Hepatocyte (in vitro differentiated cells): ENCODE measurements around the gene GSS. TPM values are rescaled to one million over a fixed set of nuclear protein-coding genes. Genes with fewer than 3 reads are reported as not detected.

ENCODE experiments used
- DNase-seq: peaks from one replicate; pipeline ENCODE4 v3.0.0-alpha.2; 2016; ENCODE audit warnings: low spot score
- H2AFZ ChIP-seq: fragments of 200-600 bp; sonication (generic); 2 replicates; pipeline ENCODE4 v1.6.0; 2016; ENCODE audit warnings: antibody characterized with exemption, mild to moderate bottlenecking
- H3K27ac ChIP-seq: fragments of 200-600 bp; sonication (generic); 2 replicates; pipeline ENCODE4 v1.5.1; 2016; ENCODE audit warnings: mild to moderate bottlenecking
- H3K27me3 ChIP-seq: fragments of 200-600 bp; sonication (generic); 2 replicates; pipeline ENCODE4 v1.6.1; 2016
- H3K36me3 ChIP-seq: fragments of 200-600 bp; sonication (generic); replicated peaks from 2 replicates; pipeline ENCODE4 v1.5.1; 2016; ENCODE audit warnings: low read depth; ENCODE audit not compliant: insufficient read depth
- H3K4me1 ChIP-seq: fragments of 200-600 bp; sonication (generic); 2 replicates; pipeline ENCODE4 v1.5.1; 2016; ENCODE audit warnings: mild to moderate bottlenecking, moderate library complexity; ENCODE audit not compliant: insufficient read depth
- H3K4me2 ChIP-seq: fragments of 200-600 bp; sonication (generic); 2 replicates; pipeline ENCODE4 v1.6.0; 2016
- H3K4me3 ChIP-seq: fragments of 200-600 bp; sonication (generic); 2 replicates; pipeline ENCODE4 v1.5.1; 2016; ENCODE audit warnings: mild to moderate bottlenecking
- H3K79me2 ChIP-seq: fragments of 200-600 bp; sonication (generic); 2 replicates; pipeline ENCODE4 v1.6.0; 2017; ENCODE audit warnings: mild to moderate bottlenecking
- H3K9me2 ChIP-seq: fragments of 200-600 bp; sonication (generic); replicated peaks from 2 replicates; pipeline ENCODE4 v1.6.0; 2017; ENCODE audit warnings: mild to moderate bottlenecking; ENCODE audit not compliant: insufficient read depth
- H3K9me3 ChIP-seq: fragments of 200-600 bp; sonication (generic); 2 replicates; pipeline ENCODE4 v1.5.1; 2016; ENCODE audit warnings: low read depth, mild to moderate bottlenecking
- H4K20me1 ChIP-seq: fragments of 200-600 bp; sonication (generic); 2 replicates; pipeline ENCODE4 v1.6.0; 2016; ENCODE audit warnings: mild to moderate bottlenecking; ENCODE audit not compliant: insufficient read depth, poor library complexity, severe bottlenecking
- EZH2 ChIP-seq: fragments of 200-600 bp; sonication (generic); IDR thresholded peaks from 2 replicates; pipeline ENCODE4 v1.6.1; 2016; ENCODE audit warnings: antibody characterized with exemption, mild to moderate bottlenecking, borderline replicate concordance
- EZH2phosphoT487 ChIP-seq: fragments of 200-600 bp; sonication (generic); IDR thresholded peaks from one replicate; pipeline ENCODE4 v1.6.1; 2018; ENCODE audit warnings: antibody characterized with exemption, mild to moderate bottlenecking, low read depth, moderate library complexity; ENCODE audit not compliant: unreplicated experiment, severe bottlenecking
- WGBS: methylation state at CpG from one replicate; pipeline ENCODE4 v1.1.6; 2016; ENCODE audit warnings: low lambda C conversion rate; ENCODE audit errors: missing lambda C conversion rate; 5-methylcytosine and 5-hydroxymethylcytosine counted together
- polyA plus RNA-seq: library from polyadenylated mRNA; unstranded; fragments of >200 nt; fragmentation: Nextera tagmentation; extraction: Ambion mirVana; gene quantifications from 2 replicates; pipeline ENCODE4 v1.2.1, GENCODE V29; 2016
- total RNA-seq: library from RNA; depleted of rRNA; stranded (reverse); fragments of >200 nt; gene quantifications from 2 replicates; pipeline ENCODE4 v1.2.3, GENCODE V29; 2014
- TF ChIP-seq, protein P1 (sequence below): fragments of 200-600 bp; sonication (generic); IDR thresholded peaks from 2 replicates; pipeline ENCODE4 v1.5.1; 2016; ENCODE audit warnings: antibody characterized with exemption, mild to moderate bottlenecking; ENCODE audit not compliant: poor library complexity

Gene GSS
- total and polyA plus RNA-seq, 2 experiments from 2014 or later, result 45.2 to 46.2 TPM

DNA sequence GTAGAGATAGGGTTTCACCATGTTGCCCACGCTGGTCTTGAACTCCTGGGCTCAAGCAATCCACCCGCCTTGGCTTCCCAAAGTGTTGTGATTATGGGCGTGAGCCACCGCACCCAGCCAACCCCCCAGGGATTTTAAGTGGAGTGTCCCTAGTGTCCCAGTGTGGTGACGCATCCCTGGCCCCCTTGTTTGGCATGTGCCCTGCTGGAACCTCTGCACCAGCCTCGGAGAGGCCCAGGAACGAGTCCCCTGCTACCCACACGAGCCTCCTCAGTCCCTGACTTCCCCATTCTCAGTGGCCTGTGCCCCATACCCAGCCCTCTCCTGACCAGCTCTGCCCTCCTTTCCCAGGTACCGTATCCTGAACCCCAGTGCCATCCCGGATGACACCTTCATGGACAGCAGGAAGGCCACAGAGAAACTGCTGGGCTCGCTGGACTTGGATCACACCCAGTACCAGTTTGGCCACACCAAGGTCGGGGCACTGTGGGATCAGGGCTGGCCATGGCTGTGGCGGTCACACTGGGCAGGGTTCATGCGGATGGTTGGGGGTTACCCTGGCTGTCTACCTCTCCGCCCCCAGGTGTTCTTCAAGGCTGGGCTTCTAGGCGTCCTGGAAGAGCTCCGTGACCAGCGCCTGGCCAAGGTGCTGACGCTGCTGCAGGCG lies 37.3 kb upstream of the GSS start:
- H4K20me1 ChIP-seq, result no peaks in the 10 kb centered on the region
- no peak for DNase-seq
- no peaks in the 10 kb centered on the region for H3K79me2 ChIP-seq
- no peaks in the 10 kb centered on the region for H3K36me3 ChIP-seq
- no peaks in the 10 kb centered on the region for H3K9me3 ChIP-seq
- no peak overlapping the region for H2AFZ ChIP-seq
- H3K27me3 ChIP-seq, result no peaks in the 10 kb centered on the region
- H3K27ac ChIP-seq, result no peak overlapping the region
- H3K4me1 ChIP-seq, result no peaks in the 10 kb centered on the region
- TF ChIP-seq EZH2 (no peak), EZH2phosphoT487 (no peak)
- TF ChIP-seq, protein P1, sequence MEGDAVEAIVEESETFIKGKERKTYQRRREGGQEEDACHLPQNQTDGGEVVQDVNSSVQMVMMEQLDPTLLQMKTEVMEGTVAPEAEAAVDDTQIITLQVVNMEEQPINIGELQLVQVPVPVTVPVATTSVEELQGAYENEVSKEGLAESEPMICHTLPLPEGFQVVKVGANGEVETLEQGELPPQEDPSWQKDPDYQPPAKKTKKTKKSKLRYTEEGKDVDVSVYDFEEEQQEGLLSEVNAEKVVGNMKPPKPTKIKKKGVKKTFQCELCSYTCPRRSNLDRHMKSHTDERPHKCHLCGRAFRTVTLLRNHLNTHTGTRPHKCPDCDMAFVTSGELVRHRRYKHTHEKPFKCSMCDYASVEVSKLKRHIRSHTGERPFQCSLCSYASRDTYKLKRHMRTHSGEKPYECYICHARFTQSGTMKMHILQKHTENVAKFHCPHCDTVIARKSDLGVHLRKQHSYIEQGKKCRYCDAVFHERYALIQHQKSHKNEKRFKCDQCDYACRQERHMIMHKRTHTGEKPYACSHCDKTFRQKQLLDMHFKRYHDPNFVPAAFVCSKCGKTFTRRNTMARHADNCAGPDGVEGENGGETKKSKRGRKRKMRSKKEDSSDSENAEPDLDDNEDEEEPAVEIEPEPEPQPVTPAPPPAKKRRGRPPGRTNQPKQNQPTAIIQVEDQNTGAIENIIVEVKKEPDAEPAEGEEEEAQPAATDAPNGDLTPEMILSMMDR, result no peak
- no peaks in the 10 kb centered on the region for H3K9me2 ChIP-seq
- no peak overlapping the region for H3K4me3 ChIP-seq
- H3K4me2 ChIP-seq, result no peak overlapping the region
- 97% methylated on average over 20 of the region's 20 CpGs for WGBS

DNA sequence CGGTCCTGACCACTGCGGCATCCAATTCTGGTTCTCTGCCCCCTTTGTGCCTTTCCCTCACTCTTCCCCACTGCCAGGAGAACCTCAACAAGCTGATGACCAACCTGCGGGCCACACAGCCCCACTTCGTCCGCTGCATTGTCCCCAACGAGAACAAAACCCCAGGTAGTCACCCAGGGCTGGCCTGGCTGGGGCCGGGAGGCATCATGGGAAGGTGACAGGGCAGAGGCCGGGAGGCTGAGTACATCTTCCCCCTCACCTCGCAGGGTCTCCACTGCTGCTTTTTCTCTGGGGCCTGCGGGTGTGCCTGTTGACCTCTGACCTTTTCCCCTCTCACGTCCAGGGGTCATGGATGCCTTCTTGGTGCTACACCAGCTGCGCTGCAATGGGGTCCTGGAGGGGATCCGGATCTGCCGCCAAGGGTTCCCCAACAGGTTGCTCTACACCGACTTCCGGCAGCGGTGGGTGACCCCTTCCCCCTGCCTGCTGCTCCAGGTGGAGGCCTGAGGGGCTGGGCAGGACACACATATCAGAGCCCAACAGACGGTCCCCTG lies 35.1 kb upstream of the GSS start:
- Histone ChIP-seq H3K27me3 (no peaks in the 10 kb centered on the region), H4K20me1 (no peaks in the 10 kb centered on the region), H3K4me2 (no peak overlapping the region), H3K9me2 (no peaks in the 10 kb centered on the region), H3K79me2 (no peaks in the 10 kb centered on the region), H2AFZ (no peak overlapping the region), H3K36me3 (no peaks in the 10 kb centered on the region), H3K27ac (no peak overlapping the region), H3K4me1 (no peaks in the 10 kb centered on the region), H3K9me3 (no peaks in the 10 kb centered on the region), H3K4me3 (no peak overlapping the region)
- WGBS, result 91% methylated on average over 17 of the region's 18 CpGs
- no peak for DNase-seq
- TF ChIP-seq EZH2phosphoT487 (no peak), EZH2 (no peak)
- TF ChIP-seq, protein P1, result no peak

DNA sequence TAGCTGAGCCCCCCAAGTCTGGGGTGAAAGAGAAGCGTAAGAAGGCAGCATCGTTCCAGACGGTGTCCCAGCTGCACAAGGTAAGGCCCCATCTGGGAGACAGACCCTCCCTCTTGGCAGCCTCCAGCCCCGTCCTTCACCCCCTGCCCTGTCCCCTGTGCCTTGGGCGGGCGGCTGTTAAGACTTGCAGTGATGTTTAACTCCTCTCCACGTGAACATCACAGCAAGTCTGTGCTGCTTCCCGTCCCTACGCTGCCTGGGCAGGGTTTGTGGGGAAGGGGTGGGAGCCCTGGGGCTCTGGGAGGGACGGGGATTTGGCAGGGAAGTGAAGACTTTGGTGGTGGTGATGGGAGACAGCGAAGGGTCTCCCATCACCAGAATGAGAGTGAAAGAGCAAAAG lies 34.6 kb upstream of the GSS start:
- no peak overlapping the region for H3K27ac ChIP-seq
- H3K27me3 ChIP-seq, result no peaks in the 10 kb centered on the region
- no peak overlapping the region for H3K4me2 ChIP-seq
- no peaks in the 10 kb centered on the region for H3K9me2 ChIP-seq
- no peaks in the 10 kb centered on the region for H4K20me1 ChIP-seq
- no peaks in the 10 kb centered on the region for H3K79me2 ChIP-seq
- TF ChIP-seq EZH2, result no peak
- no peak for TF ChIP-seq EZH2phosphoT487
- TF ChIP-seq, protein P1, result no peak
- no peaks in the 10 kb centered on the region for H3K36me3 ChIP-seq
- no peak for DNase-seq
- no peak overlapping the region for H3K4me3 ChIP-seq
- H2AFZ ChIP-seq, result no peak overlapping the region
- no peaks in the 10 kb centered on the region for H3K4me1 ChIP-seq
- H3K9me3 ChIP-seq, result no peaks in the 10 kb centered on the region
- WGBS, result 91% methylated on average over 11 of the region's 11 CpGs

DNA sequence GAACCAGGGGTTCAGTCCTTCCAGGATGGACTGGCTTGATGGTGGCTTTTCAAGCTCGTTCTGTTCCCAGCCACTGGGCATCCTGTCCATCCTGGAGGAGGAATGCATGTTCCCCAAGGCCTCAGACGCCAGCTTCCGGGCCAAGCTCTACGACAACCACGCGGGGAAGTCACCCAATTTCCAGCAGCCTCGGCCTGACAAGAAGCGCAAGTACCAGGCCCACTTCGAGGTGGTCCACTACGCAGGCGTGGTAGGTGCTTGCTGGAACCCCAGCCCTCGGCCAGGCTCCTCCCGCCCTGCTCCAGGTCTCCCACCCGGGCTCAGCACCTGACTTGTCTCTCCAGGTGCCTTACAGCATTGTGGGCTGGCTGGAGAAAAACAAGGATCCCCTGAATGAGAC lies 34.1 kb upstream of the GSS start:
- TF ChIP-seq EZH2 (no peak), EZH2phosphoT487 (no peak)
- TF ChIP-seq, protein P1, result no peak
- Histone ChIP-seq H3K9me3 (no peaks in the 10 kb centered on the region), H3K79me2 (no peaks in the 10 kb centered on the region), H3K9me2 (no peaks in the 10 kb centered on the region), H3K36me3 (no peaks in the 10 kb centered on the region), H3K4me1 (no peaks in the 10 kb centered on the region), H3K4me3 (no peak overlapping the region), H2AFZ (no peak overlapping the region), H4K20me1 (no peaks in the 10 kb centered on the region), H3K27ac (no peak overlapping the region), H3K27me3 (no peaks in the 10 kb centered on the region), H3K4me2 (no peak overlapping the region)
- no peak for DNase-seq
- 96% methylated on average over 14 of the region's 14 CpGs for WGBS
